HepG2 (cell line): Measurements from ENCODE around the gene GEMIN4. TPM values are rescaled to one million over a fixed set of nuclear protein-coding genes. Genes with fewer than 3 reads are reported as not detected.

Experiments
- ATAC-seq: fragments of 200-7000 bp; cut with Tn5 transposase; 3 replicates; pipeline ENCODE4 v1.9.1; 2020; ENCODE audit warnings: mild to moderate bottlenecking, moderate library complexity
- BruUV-seq: library from RNA; stranded (reverse); fragments of 400-500 nt; replicated peaks from 2 replicates; lab custom pipeline; 2021; lab: Mats Ljungman, UMichigan
- CTCF ChIA-PET: fragments of 300-600 bp; formaldehyde crosslinking; extraction: SDS; loops from one replicate; lab custom pipeline; 2021; ENCODE audit warnings: low total read pairs, inconsistent platforms, low intra/inter-chr PET ratio; lab: Yijun Ruan, JAX
- POLR2A ChIA-PET: fragments of 350-600 bp; sonication (Branson Sonifier 250); formaldehyde crosslinking; loops from one replicate; lab custom pipeline; 2020; ENCODE audit warnings: antibody characterized with exemption, inconsistent platforms; lab: Yijun Ruan, JAX
- DNase-seq: peaks from one replicate; pipeline ENCODE4 v3.0.0-alpha.2; 2015; ENCODE audit warnings: low spot score
- FAIRE-seq: peaks from 3 replicates; lab custom pipeline; 2011; peaks lifted over from hg19 to GRCh38; lab: Jason Lieb, UNC
- H2AFZ ChIP-seq: one replicate; pipeline ENCODE4 v1.6.1; 2011; ENCODE audit warnings: low read length, inconsistent platforms
- H3K27ac ChIP-seq: fragments of 300-600 bp; 3 replicates; pipeline ENCODE4 v1.8.0; 2011; ENCODE audit warnings: mixed run types, mild to moderate bottlenecking, mixed read lengths, low read length, inconsistent platforms; ENCODE audit not compliant: insufficient read depth; ENCODE audit errors: extremely low read length
- H3K27me3 ChIP-seq, 2 experiments: fragments of 200-600 bp in 1 of 2; 2 replicates in 1 of 2; 3 replicates in 1 of 2; pipeline versions ENCODE4 v1.6.0 to v1.8.0; 2011; ENCODE audit warnings: low read length in 2 of 2, mild to moderate bottlenecking in 2 of 2, moderate library complexity in 2 of 2, inconsistent platforms in 1 of 2; ENCODE audit not compliant: insufficient read depth in 2 of 2, control insufficient read depth in 1 of 2
- H3K36me3 ChIP-seq, 2 experiments: fragments of 200-600 bp in 1 of 2; replicated peaks in 1 of 2; 2 replicates in 1 of 2; 3 replicates in 1 of 2; pipeline versions ENCODE4 v1.5.1 to v1.8.0; 2011; ENCODE audit warnings: low read length in 2 of 2, inconsistent platforms in 1 of 2; ENCODE audit not compliant: insufficient read depth in 2 of 2, control insufficient read depth in 1 of 2
- H3K4me1 ChIP-seq: 2 replicates; pipeline ENCODE4 v1.5.1; 2012; ENCODE audit warnings: low read length, inconsistent platforms; ENCODE audit not compliant: insufficient read depth
- H3K4me2 ChIP-seq: 2 replicates; pipeline ENCODE4 v1.6.0; 2011; ENCODE audit warnings: low read depth, low read length, inconsistent platforms
- H3K4me3 ChIP-seq, 3 experiments: fragments of 200-600 bp in 1 of 3; sonication (generic), shearing (Covaris generic) in 1 of 3; replicated peaks in 1 of 3; 2 replicates each; pipeline ENCODE4 v1.5.1; 2011 to 2016; ENCODE audit warnings: low read length in 3 of 3, inconsistent platforms in 2 of 3, low read depth in 2 of 3, mild to moderate bottlenecking in 2 of 3, control low read depth in 1 of 3, mixed read lengths in 1 of 3; ENCODE audit not compliant: insufficient read depth in 1 of 3
- H3K79me2 ChIP-seq: one replicate; pipeline ENCODE4 v1.6.1; 2011; ENCODE audit warnings: low read length, inconsistent platforms; ENCODE audit not compliant: insufficient read depth
- H3K9ac ChIP-seq: 2 replicates; pipeline ENCODE4 v1.6.0; 2011; ENCODE audit warnings: mild to moderate bottlenecking, low read depth, low read length, inconsistent platforms; ENCODE audit not compliant: insufficient read depth
- H3K9me3 ChIP-seq: 2 replicates; pipeline ENCODE4 v1.5.1; 2012; ENCODE audit warnings: mild to moderate bottlenecking, low read length
- H4K20me1 ChIP-seq: 2 replicates; pipeline ENCODE4 v1.6.0; 2011; ENCODE audit warnings: inconsistent platforms, mild to moderate bottlenecking, low read length, moderate library complexity; ENCODE audit not compliant: insufficient read depth
- AGO2 ChIP-seq: fragments of 200-400 bp; formaldehyde crosslinking; optimal IDR thresholded peaks from 2 replicates; pipeline ENCODE3; 2017; ENCODE audit warnings: mild to moderate bottlenecking, low read depth, low read length, moderate library complexity
- CTCF ChIP-seq: sonication (generic); formaldehyde crosslinking; IDR thresholded peaks from 2 replicates; pipeline ENCODE4 v1.5.0; 2020; ENCODE audit warnings: mild to moderate bottlenecking, missing genetic modification reagents, moderate library complexity
- HNRNPH1 ChIP-seq: fragments of 200-400 bp; formaldehyde crosslinking; optimal IDR thresholded peaks from 2 replicates; pipeline ENCODE3; 2017; ENCODE audit warnings: mild to moderate bottlenecking, low read depth, low read length
- KLF12 ChIP-seq: sonication (generic); formaldehyde crosslinking; IDR thresholded peaks from 2 replicates; pipeline ENCODE4 v1.4.0; 2020; ENCODE audit warnings: missing genetic modification reagents, borderline replicate concordance
- KLF6 ChIP-seq: IDR thresholded peaks from 2 replicates; pipeline ENCODE4 v1.8.0; 2016; ENCODE audit warnings: missing biosample characterization, missing genetic modification reagents
- RBM22 ChIP-seq: fragments of 200-400 bp; formaldehyde crosslinking; optimal IDR thresholded peaks from 2 replicates; pipeline ENCODE3; 2017; ENCODE audit warnings: mild to moderate bottlenecking, low read length, moderate library complexity
- RCOR2 ChIP-seq: IDR thresholded peaks from 2 replicates; pipeline ENCODE4 v1.6.1; 2016; ENCODE audit warnings: missing biosample characterization, missing genetic modification reagents
- SMAD1 ChIP-seq: sonication (generic); formaldehyde crosslinking; IDR thresholded peaks from 2 replicates; pipeline ENCODE4 v1.4.0; 2020; ENCODE audit warnings: missing genetic modification reagents, low read depth, mild to moderate bottlenecking, borderline replicate concordance
- SMC3 ChIP-seq: IDR thresholded peaks from 2 replicates; pipeline ENCODE4 v1.6.1; 2011; ENCODE audit warnings: low read length, improper control_type of control experiment
- STAG1 ChIP-seq: sonication (generic); formaldehyde crosslinking; IDR thresholded peaks from 2 replicates; pipeline ENCODE4 v1.4.0; 2020; ENCODE audit warnings: missing genetic modification reagents
- SUZ12 ChIP-seq: fragments of 150-350 bp; IDR thresholded peaks from 2 replicates; pipeline ENCODE4 v1.6.1; 2014; ENCODE audit warnings: low read depth, low read length
- ZNF205 ChIP-seq: IDR thresholded peaks from 2 replicates; pipeline ENCODE4 v1.6.1; 2018; ENCODE audit warnings: missing biosample characterization, missing genetic modification reagents
- ZNF232 ChIP-seq: sonication (generic); formaldehyde crosslinking; IDR thresholded peaks from 2 replicates; pipeline ENCODE4 v1.4.0; 2020; ENCODE audit warnings: missing genetic modification reagents, borderline replicate concordance
- ZNF576 ChIP-seq: sonication (generic); formaldehyde crosslinking; IDR thresholded peaks from 2 replicates; pipeline ENCODE4 v1.4.0; 2020; ENCODE audit warnings: mild to moderate bottlenecking, missing genetic modification reagents
- ZNF678 ChIP-seq: sonication (generic); formaldehyde crosslinking; IDR thresholded peaks from 2 replicates; pipeline ENCODE4 v1.4.0; 2020; ENCODE audit warnings: mild to moderate bottlenecking, missing genetic modification reagents
- WGBS: methylation state at CpG from one replicate; pipeline ENCODE4 v1.1.6; 2017; ENCODE audit warnings: low lambda C conversion rate; 5-methylcytosine and 5-hydroxymethylcytosine counted together
- in situ Hi-C: cut with HindIII; loops from 2 replicates; pipeline ENCODE4 v1.10.0; 2017; ENCODE audit warnings: low pct_unique_long_range_greater_than_20kb; ENCODE audit not compliant: extremely low pct_ligation_motif_present
- intact Hi-C: fragments of 100-400 bp; cut with micrococcal nuclease; formaldehyde crosslinking; loops from one replicate; pipeline ENCODE4 v1.10.0; 2022; ENCODE audit not compliant: unreplicated experiment
- polyA plus RNA-seq, 8 experiments: library from polyadenylated mRNA; depleted of rRNA in 3 of 8; stranded (reverse) in 7 of 8; unstranded in 1 of 8; fragments of >200 nt; fragmentation: Illumina TruSeq in 4 of 8; extraction: Trizol in 4 of 8; gene quantifications; 2 replicates each; pipeline versions ENCODE4 v1.2.1 to v1.2.3, GENCODE V29; 2011 to 2016; ENCODE audit warnings: low read depth in 4 of 8, missing spikeins in 1 of 8, mixed read lengths in 1 of 8; ENCODE audit not compliant: insufficient read depth in 1 of 8
- total RNA-seq, 5 experiments: library from RNA; depleted of rRNA; stranded (reverse); fragments of >200 nt; fragmentation: Illumina TruSeq; extraction: Trizol; gene quantifications; 2 replicates each; pipeline ENCODE4 v1.2.3, GENCODE V29; 2016; ENCODE audit warnings: low read depth in 1 of 5
- TF ChIP-seq, protein P1 (sequence below): IDR thresholded peaks from 2 replicates; pipeline ENCODE4 v1.6.1; 2016; ENCODE audit warnings: mild to moderate bottlenecking

Gene GEMIN4
- total and polyA plus RNA-seq, 2 of the 13 experiments (the other 11 are each of a cell fraction or from before 2014, with no cell fraction given): 10.8 to 22.7 TPM

GRCh38 chr17:795276-795675 lies 43.2 kb upstream of the GEMIN4 start:
- H3K4me1 ChIP-seq: no peaks in the 10 kb centered on the region
- no peak for ATAC-seq
- ChIA-PET CTCF (interaction anchor here (1.5 to 2.1 kb wide), 2 partner anchors 186 to 201 kb away, joined by 10 to 12 read pairs; partner anchors contain the start of gene TIMM22), POLR2A (interaction anchor here (1.0 kb wide), 1 partner anchor 184 kb away, joined by 3 read pairs; the partner anchor contains the start of gene NXN)
- no peak overlapping the region for H3K9ac ChIP-seq
- H3K9me3 ChIP-seq: no peaks in the 10 kb centered on the region
- H2AFZ ChIP-seq: no peak overlapping the region
- no peaks in the 10 kb centered on the region for H4K20me1 ChIP-seq
- H3K4me3 ChIP-seq: no peak overlapping the region
- no peaks in the 10 kb centered on the region for H3K27me3 ChIP-seq
- no peak overlapping the region for H3K27ac ChIP-seq
- in situ Hi-C loops: no loop called here
- TF ChIP-seq AGO2 (peak; percentile 67), ZNF205 (CRISPR knock-in tag) (no peak), ZNF232 (CRISPR knock-in tag) (no peak), ZNF576 (CRISPR knock-in tag) (no peak), KLF6 (CRISPR knock-in tag) (no peak), SMAD1 (CRISPR knock-in tag) (no peak), RBM22 (peak; percentile 53), RCOR2 (no peak)
- TF ChIP-seq, all 625 proteins: peak for 2
- H3K79me2 ChIP-seq: no peaks in the 10 kb centered on the region
- peaks cover 4 to 20% of the 10 kb centered on the region in 2 experiments; a peak in 3 of 5 replicates for H3K36me3 ChIP-seq
- no TSS peak for BruUV-seq
- intact Hi-C loops: loop anchor here (2.0 to 5.0 kb wide), 2 partner anchors 186 to 202 kb away; partner anchors contain the start of gene TIMM22
- 85% methylated on average over 11 of the region's 14 CpGs for WGBS
- FAIRE-seq (no peak), DNase-seq (no peak)
- H3K4me2 ChIP-seq: no peak overlapping the region

DNA sequence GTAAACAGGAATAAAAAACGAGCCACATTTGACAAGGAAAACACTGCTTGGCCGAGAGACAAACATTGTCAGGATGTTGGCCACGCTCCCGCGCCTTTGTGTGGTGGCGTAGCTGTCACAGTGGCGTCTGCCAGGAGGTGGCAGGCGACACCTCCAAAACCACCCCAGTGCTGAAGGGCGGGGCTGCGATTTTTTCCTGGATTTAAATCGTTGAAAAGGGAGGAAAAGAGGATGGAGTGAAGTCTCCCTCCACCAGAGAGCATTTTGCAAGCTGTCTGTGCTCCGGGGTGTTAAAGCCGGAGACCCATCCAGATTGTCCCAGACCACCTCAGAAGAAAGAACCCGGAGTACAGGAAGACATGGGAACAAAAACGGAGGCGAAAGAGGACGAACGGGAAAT lies 42.8 kb upstream of the GEMIN4 start:
- DNase-seq (peak; percentile 24), ATAC-seq (peak; percentile 67), FAIRE-seq (peak; percentile 39)
- Histone ChIP-seq H3K4me3 (no peak overlapping the region), H3K4me2 (no peak overlapping the region), H3K4me1 (no peaks in the 10 kb centered on the region), H3K36me3 (peaks cover 4 to 22% of the 10 kb centered on the region in 2 experiments; a peak in 3 of 5 replicates), H3K27me3 (no peaks in the 10 kb centered on the region), H2AFZ (no peak overlapping the region), H3K9me3 (no peaks in the 10 kb centered on the region), H3K9ac (no peak overlapping the region), H3K79me2 (no peaks in the 10 kb centered on the region), H3K27ac (no peak overlapping the region), H4K20me1 (no peaks in the 10 kb centered on the region)
- intact Hi-C loops (loop anchor here (2.0 to 5.0 kb wide), 2 partner anchors 186 to 202 kb away; partner anchors contain the start of gene TIMM22), in situ Hi-C loops (no loop called here)
- ChIA-PET CTCF (interaction anchor here (1.5 to 2.1 kb wide), 2 partner anchors 186 to 201 kb away, joined by 10 to 12 read pairs; partner anchors contain the start of gene TIMM22), POLR2A (interaction anchor here (1.0 kb wide), 1 partner anchor 185 kb away, joined by 3 read pairs; the partner anchor contains the start of gene NXN)
- BruUV-seq: TSS peak; percentile 9
- WGBS: 60% methylated on average over 18 of the region's 18 CpGs
- 0 out of 2 replicates have a peak, but pooled peaks have one; percentile 34 for TF ChIP-seq KLF12
- TF ChIP-seq CTCF (CRISPR knock-in tag): peak; percentile 83
- TF ChIP-seq, protein P1, sequence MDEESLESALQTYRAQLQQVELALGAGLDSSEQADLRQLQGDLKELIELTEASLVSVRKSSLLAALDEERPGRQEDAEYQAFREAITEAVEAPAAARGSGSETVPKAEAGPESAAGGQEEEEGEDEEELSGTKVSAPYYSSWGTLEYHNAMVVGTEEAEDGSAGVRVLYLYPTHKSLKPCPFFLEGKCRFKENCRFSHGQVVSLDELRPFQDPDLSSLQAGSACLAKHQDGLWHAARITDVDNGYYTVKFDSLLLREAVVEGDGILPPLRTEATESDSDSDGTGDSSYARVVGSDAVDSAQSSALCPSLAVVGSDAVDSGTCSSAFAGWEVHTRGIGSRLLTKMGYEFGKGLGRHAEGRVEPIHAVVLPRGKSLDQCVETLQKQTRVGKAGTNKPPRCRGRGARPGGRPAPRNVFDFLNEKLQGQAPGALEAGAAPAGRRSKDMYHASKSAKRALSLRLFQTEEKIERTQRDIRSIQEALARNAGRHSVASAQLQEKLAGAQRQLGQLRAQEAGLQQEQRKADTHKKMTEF: no peak
- TF ChIP-seq HNRNPH1: no peak
- TF ChIP-seq ZNF678 (CRISPR knock-in tag): no peak
- TF ChIP-seq SUZ12: no peak
- TF ChIP-seq SMC3: peak; percentile 68
- TF ChIP-seq STAG1 (CRISPR knock-in tag): peak; percentile 87
